Mesendoderm (in vitro differentiated cells): ENCODE data around the gene OLFM1.
A peak's percentile ranks its signal among the peaks of the same experiment; 100 is the strongest.

ENCODE experiments used
- DNase-seq: peaks from one replicate; pipeline ENCODE4 v3.0.0; 2013
- H2AK5ac ChIP-seq: 2 replicates; pipeline ENCODE4 v1.6.1; 2013; ENCODE audit warnings: low read length, inconsistent platforms
- H2BK120ac ChIP-seq: 2 replicates; pipeline ENCODE4 v1.6.1; 2013; ENCODE audit warnings: low read depth, mild to moderate bottlenecking, low read length, moderate library complexity, mixed read lengths
- H2BK15ac ChIP-seq: replicated peaks from 2 replicates; pipeline ENCODE4 v1.6.1; 2013; ENCODE audit warnings: low read depth, mild to moderate bottlenecking, moderate library complexity
- H2BK5ac ChIP-seq: 2 replicates; pipeline ENCODE4 v1.6.1; 2013; ENCODE audit warnings: low read length, inconsistent platforms
- H3K18ac ChIP-seq: 2 replicates; pipeline ENCODE4 v1.6.1; 2013; ENCODE audit warnings: mild to moderate bottlenecking, low read length, mixed read lengths
- H3K23ac ChIP-seq: one replicate; pipeline ENCODE4 v1.6.1; 2013; ENCODE audit warnings: low read length
- H3K27ac ChIP-seq: 2 replicates; pipeline ENCODE4 v1.5.1; 2013; ENCODE audit warnings: low read depth, mild to moderate bottlenecking, inconsistent platforms, low read length, moderate library complexity
- H3K27me3 ChIP-seq: 2 replicates; pipeline ENCODE4 v1.6.1; 2013; ENCODE audit warnings: low read length, control low read depth, mild to moderate bottlenecking, inconsistent platforms; ENCODE audit not compliant: insufficient read depth, poor library complexity
- H3K36me3 ChIP-seq: 2 replicates; pipeline ENCODE4 v1.6.1; 2013; ENCODE audit warnings: low read length, inconsistent platforms; ENCODE audit not compliant: control insufficient read depth, insufficient read depth
- H3K4ac ChIP-seq: one replicate; pipeline ENCODE4 v1.6.1; 2013; ENCODE audit warnings: low read depth, mild to moderate bottlenecking, low read length, moderate library complexity
- H3K4me1 ChIP-seq: 2 replicates; pipeline ENCODE4 v1.6.1; 2013; ENCODE audit warnings: low read depth, low read length, inconsistent platforms; ENCODE audit not compliant: control insufficient read depth
- H3K4me2 ChIP-seq: 2 replicates; pipeline ENCODE4 v1.6.1; 2013; ENCODE audit warnings: low read length
- H3K4me3 ChIP-seq: 2 replicates; pipeline ENCODE4 v1.5.1; 2013; ENCODE audit warnings: mild to moderate bottlenecking, low read length
- H3K56ac ChIP-seq: one replicate; pipeline ENCODE4 v1.6.1; 2013; ENCODE audit warnings: low read length
- H3K79me1 ChIP-seq: 2 replicates; pipeline ENCODE4 v1.6.1; 2013; ENCODE audit warnings: low read length, inconsistent platforms
- H3K79me2 ChIP-seq: 2 replicates; pipeline ENCODE4 v1.6.1; 2013; ENCODE audit warnings: mild to moderate bottlenecking, low read length; ENCODE audit not compliant: control insufficient read depth, insufficient read depth
- H3K9ac ChIP-seq: 2 replicates; pipeline ENCODE4 v1.6.1; 2013; ENCODE audit warnings: low read length, inconsistent platforms
- H4K5ac ChIP-seq: one replicate; pipeline ENCODE4 v1.6.1; 2013; ENCODE audit warnings: low read length
- H4K8ac ChIP-seq: one replicate; pipeline ENCODE4 v1.6.1; 2013; ENCODE audit warnings: low read depth, mild to moderate bottlenecking, control low read depth, low read length, moderate library complexity
- WGBS: extraction: QIAGEN DNeasy Blood & Tissue Kit; methylation state at CpG from one replicate; pipeline ENCODE4 v1.1.7; 2013; ENCODE audit warnings: low lambda C conversion rate, missing lambda C conversion rate; ENCODE audit not compliant: insufficient coverage; ENCODE audit errors: extremely low coverage; 5-methylcytosine and 5-hydroxymethylcytosine counted together

Gene OLFM1

GRCh38 chr9:135083831-135084230, 3.6 kb upstream of the OLFM1 start:
- Histone ChIP-seq H3K4me1 (no peaks in the 10 kb centered on the region), H2BK5ac (no peak overlapping the region), H3K23ac (no peak overlapping the region), H3K9ac (no peak overlapping the region), H4K5ac (no peak overlapping the region), H3K27ac (no peak overlapping the region), H3K79me2 (no peaks in the 10 kb centered on the region), H3K79me1 (no peaks in the 10 kb centered on the region), H3K4ac (no peak overlapping the region), H2BK120ac (no peak overlapping the region), H3K18ac (no peak overlapping the region), H2BK15ac (no peak overlapping the region), H4K8ac (no peak overlapping the region), H2AK5ac (no peak overlapping the region), H3K56ac (no peak overlapping the region), H3K27me3 (peaks cover 3% of the 10 kb centered on the region), H3K36me3 (no peaks in the 10 kb centered on the region), H3K4me2 (no peak overlapping the region), H3K4me3 (no peak overlapping the region)
- no CpG with 5 or more reads among the region's 8 CpGs for WGBS
- DNase-seq, result no peak

- H3K9ac ChIP-seq, result no peak overlapping the region
- no peak overlapping the region for H4K8ac ChIP-seq
- no peak overlapping the region for H3K23ac ChIP-seq
- no peak overlapping the region for H3K4ac ChIP-seq
- no peak overlapping the region for H2BK120ac ChIP-seq
- no peak for DNase-seq
- H3K79me2 ChIP-seq, result no peaks in the 10 kb centered on the region
- no peak overlapping the region for H2BK5ac ChIP-seq
- no peak overlapping the region for H2AK5ac ChIP-seq
- no peaks in the 10 kb centered on the region for H3K36me3 ChIP-seq
- no peak overlapping the region for H3K4me2 ChIP-seq
- H2BK15ac ChIP-seq, result no peak overlapping the region
- peaks cover 6% of the 10 kb centered on the region for H3K27me3 ChIP-seq
- no peak overlapping the region for H3K27ac ChIP-seq
- no peak overlapping the region for H3K56ac ChIP-seq
- H3K18ac ChIP-seq, result no peak overlapping the region
- no CpG with 5 or more reads among the region's 1 CpG for WGBS
- H3K4me3 ChIP-seq, result no peak overlapping the region
- H3K4me1 ChIP-seq, result no peaks in the 10 kb centered on the region
- no peaks in the 10 kb centered on the region for H3K79me1 ChIP-seq
- no peak overlapping the region for H4K5ac ChIP-seq
These were observed 3.2 kb upstream of the OLFM1 start for GRCh38 chr9:135084262-135084661.

DNA sequence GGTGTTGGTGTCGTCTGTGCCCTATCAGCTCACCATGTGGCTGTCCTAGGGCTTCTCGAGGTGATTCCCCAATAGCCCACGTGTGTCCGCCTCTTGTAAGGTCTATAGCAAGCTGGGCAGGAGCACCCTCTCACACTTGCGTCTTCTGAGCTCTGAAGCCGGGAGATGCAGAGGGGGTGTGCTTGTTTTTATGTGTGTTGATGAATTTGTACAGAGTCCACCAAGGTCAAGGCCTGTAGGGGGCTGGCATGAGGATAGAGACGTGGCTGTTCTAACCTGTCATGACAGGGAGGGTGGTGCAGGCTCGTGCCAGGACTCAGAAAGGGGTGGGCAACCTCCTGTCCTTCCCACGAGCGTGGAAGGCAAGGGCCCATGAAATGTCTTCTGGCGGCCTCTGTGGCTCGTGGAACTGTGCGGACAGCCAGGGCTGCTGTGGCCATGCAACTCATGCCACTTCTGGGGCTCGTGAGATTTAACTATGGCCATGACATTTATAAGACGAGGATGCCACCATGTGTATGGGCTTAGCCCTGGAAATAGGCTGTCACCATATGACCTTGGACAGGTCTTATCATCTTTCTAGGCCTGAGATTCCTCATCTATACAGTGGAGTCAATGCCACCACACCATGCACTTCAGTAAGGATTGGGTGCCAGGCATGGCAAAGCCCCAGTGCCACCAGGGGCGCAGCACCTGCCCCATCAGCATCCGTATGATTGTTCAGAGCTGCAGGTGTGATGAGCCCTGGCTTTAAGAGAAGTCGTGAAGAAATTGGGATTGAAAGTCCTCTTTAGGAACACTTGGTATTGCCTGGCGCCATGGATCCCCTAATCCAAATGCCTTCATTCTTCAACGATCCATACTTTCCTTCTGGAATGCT, 2.3 kb upstream of the OLFM1 start:
- H2AK5ac ChIP-seq, result no peak overlapping the region

DNA sequence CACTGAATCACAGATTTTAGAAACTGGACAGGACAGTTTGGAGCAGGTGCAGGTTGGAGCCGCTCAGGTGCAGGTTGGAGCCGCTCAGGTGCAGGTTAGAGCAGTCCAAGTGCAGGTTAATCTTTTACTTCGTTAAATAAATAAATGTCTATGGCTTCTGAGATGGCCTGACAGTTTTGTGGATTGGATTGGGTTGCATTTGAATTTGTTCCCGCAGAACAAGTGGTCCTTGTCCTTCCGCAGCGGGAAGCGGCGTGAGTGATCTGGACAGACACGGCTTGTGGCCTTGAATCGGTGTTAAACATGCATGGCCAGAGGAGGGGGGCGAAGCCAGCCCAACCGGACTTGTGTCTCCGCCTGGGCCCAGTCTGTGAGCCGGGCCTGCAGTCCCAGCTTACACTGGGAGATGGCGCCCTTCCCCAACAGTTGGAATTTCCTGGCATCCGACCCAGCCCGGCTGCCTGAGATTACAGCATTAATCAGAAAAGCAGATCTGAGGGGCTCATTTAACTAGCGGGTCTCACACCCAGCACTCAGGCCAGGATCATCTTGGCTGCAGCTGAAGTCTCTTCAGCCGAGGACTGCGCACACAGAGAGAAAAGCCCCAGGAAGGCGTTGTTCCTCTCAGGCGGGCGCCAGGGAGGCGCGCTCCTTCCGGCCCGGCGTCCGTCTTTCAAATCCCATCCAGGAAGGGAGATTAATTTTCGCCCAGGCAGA, 1.5 kb upstream of the OLFM1 start:
- peaks cover 6% of the 10 kb centered on the region for H3K27me3 ChIP-seq
- H3K18ac ChIP-seq, result no peak overlapping the region
- H2BK120ac ChIP-seq, result no peak overlapping the region
- no peaks in the 10 kb centered on the region for H3K4me1 ChIP-seq
- no peak overlapping the region for H3K23ac ChIP-seq
- no peaks in the 10 kb centered on the region for H3K36me3 ChIP-seq
- no peak overlapping the region for H2AK5ac ChIP-seq
- peak overlapping the region; percentile 71 for H3K56ac ChIP-seq
- no peak overlapping the region for H2BK15ac ChIP-seq
- no peak overlapping the region for H3K4ac ChIP-seq
- H4K5ac ChIP-seq, result no peak overlapping the region
- H3K4me2 ChIP-seq, result peak overlapping the region; percentile 39
- H2BK5ac ChIP-seq, result no peak overlapping the region
- H3K9ac ChIP-seq, result peak overlapping the region; percentile 42
- no peaks in the 10 kb centered on the region for H3K79me2 ChIP-seq
- H3K79me1 ChIP-seq, result no peaks in the 10 kb centered on the region
- no peak overlapping the region for H4K8ac ChIP-seq
- WGBS, result no CpG with 5 or more reads among the region's 30 CpGs
- DNase-seq, result peak; percentile 87
- H3K27ac ChIP-seq, result no peak overlapping the region
- H3K4me3 ChIP-seq, result no peak overlapping the region

More for the DNA sequence above, 2.3 kb upstream of the OLFM1 start:
- no CpG with 5 or more reads among the region's 20 CpGs for WGBS
- Histone ChIP-seq H3K27ac (no peak overlapping the region), H3K23ac (no peak overlapping the region), H3K4me2 (no peak overlapping the region), H2BK120ac (no peak overlapping the region), H2BK15ac (no peak overlapping the region), H3K4me3 (no peak overlapping the region), H3K27me3 (peaks cover 6% of the 10 kb centered on the region), H3K4ac (no peak overlapping the region), H2BK5ac (no peak overlapping the region), H3K4me1 (no peaks in the 10 kb centered on the region), H3K56ac (no peak overlapping the region), H3K36me3 (no peaks in the 10 kb centered on the region), H3K79me2 (no peaks in the 10 kb centered on the region), H4K8ac (no peak overlapping the region), H3K79me1 (no peaks in the 10 kb centered on the region), H3K18ac (no peak overlapping the region), H4K5ac (no peak overlapping the region), H3K9ac (no peak overlapping the region)
- DNase-seq, result no peak

DNA sequence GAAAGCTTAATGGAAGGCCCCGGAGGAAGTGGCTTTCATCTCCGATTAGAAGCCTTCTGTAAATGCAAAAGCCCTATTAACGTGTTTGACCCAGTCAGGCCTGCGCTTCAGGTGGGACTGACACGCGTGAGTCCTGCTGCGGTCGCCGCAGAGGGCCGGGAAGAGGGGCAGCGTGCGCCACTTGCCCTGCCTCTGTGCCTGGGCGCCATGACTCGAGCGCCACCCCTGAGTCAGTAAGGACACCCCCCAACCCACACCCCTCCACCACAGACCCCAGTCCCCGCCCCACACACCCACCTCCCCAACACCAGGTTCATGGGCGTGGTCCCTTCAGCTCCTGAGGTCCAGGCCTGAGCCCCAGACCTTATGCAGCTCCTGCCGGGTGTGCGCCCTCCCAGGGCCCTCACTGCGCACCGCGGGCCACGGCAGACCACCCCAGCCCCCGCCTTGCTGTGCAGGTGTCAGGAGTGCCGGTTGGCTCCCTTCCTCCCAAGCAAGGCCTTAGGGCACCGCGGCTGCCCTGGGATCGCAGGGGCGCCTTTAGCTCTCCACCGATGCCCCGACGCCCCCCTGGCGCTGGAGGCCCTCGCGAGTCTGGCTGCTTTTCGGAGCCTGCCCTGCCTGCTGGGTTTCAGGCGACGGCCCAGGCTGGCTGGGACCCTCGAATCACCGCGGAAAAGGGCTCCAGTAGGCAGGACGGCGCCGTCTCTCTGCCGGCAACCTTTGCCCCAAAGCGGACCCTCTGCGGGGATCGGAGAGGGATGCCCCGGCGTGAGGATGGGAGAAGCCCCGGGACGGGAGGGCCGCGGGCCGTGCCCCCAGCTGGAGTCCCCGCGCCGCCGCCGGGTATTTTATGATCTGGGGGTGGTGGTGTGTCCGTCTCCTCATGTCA, 625 bp upstream of the OLFM1 start:
- H3K27ac ChIP-seq, result no peak overlapping the region
- H3K36me3 ChIP-seq, result peaks cover 1% of the 10 kb centered on the region
- H2BK120ac ChIP-seq, result no peak overlapping the region
- H2AK5ac ChIP-seq, result no peak overlapping the region
- H3K79me2 ChIP-seq, result no peaks in the 10 kb centered on the region
- no peak overlapping the region for H3K4me3 ChIP-seq
- H3K4ac ChIP-seq, result no peak overlapping the region
- H3K23ac ChIP-seq, result no peak overlapping the region
- no peaks in the 10 kb centered on the region for H3K4me1 ChIP-seq
- H2BK5ac ChIP-seq, result no peak overlapping the region
- peak overlapping the region; percentile 51 for H3K9ac ChIP-seq
- H4K8ac ChIP-seq, result no peak overlapping the region
- H4K5ac ChIP-seq, result no peak overlapping the region
- H3K79me1 ChIP-seq, result no peaks in the 10 kb centered on the region
- H3K4me2 ChIP-seq, result peak overlapping the region; percentile 50
- H3K27me3 ChIP-seq, result peaks cover 6% of the 10 kb centered on the region
- no peak overlapping the region for H3K18ac ChIP-seq
- peak overlapping the region; percentile 85 for H3K56ac ChIP-seq
- no CpG with 5 or more reads among the region's 61 CpGs for WGBS
- H2BK15ac ChIP-seq, result no peak overlapping the region
- DNase-seq, result no peak
